ENCODE data around the gene IPMK.

Gene IPMK

GRCh38 chr10:58219875-58220274 is 47.8 kb downstream of the IPMK start:
- no peak for DNase-seq (ENCODE audit: low read depth)
- H3K4me3 ChIP-seq (ENCODE audit: low read depth, low read length): no peak overlapping the region
- TF ChIP-seq CTCF (conservative IDR thresholded peaks at IDR 0.05; ENCODE audit: low read depth, low read length): no peak

DNA sequence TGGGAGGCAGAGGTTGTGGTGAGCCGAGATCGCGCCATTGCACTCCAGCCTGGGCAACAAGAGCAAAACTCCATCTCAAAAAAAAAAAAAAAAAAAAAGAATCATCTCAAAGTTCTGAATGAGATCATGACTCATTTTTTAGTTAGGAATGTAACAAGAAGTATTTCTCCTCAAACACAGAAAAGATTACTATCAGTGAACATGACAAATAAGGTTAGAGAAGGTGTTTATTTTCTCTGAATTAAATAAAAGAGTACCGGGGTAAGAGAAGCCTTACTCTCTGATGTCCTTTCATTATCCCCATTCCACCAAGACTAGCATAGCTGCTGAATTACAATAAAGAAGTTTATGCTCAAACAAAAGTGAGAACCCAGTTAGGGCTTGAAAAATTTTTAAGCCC is 50.1 kb downstream of the IPMK start:
- TF ChIP-seq CTCF (conservative IDR thresholded peaks at IDR 0.05; ENCODE audit: low read depth, low read length): no peak
- H3K4me3 ChIP-seq (ENCODE audit: low read depth, low read length): no peak overlapping the region
- peak; percentile 40 for DNase-seq (ENCODE audit: low read depth)

DNA sequence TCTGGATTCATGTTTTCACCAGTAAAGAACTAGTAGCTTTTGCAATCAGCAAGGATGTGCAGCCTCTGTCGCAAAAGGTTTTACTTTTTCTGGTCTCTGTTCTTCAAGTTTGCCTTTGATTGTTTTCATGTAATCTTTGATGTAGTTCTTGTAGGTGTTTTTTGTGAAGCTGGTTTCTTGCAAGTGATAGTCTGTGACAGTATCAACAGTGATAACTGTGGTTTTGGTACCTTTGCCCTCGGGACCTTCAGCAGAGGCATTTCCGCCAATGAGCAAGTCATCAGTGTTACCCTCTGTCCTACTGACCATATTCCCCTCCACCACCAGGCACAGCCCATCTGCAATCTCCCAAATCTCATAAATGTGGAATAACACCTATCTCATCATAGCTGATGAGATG is 55.1 kb downstream of the IPMK start:
- DNase-seq (ENCODE audit: low read depth): no peak

GRCh38 chr10:58210160-58210559 is 57.5 kb downstream of the IPMK start:
- no peak for TF ChIP-seq CTCF (conservative IDR thresholded peaks at IDR 0.05; ENCODE audit: low read depth, low read length)
- DNase-seq (ENCODE audit: low read depth): no peak
- no peak overlapping the region for H3K4me3 ChIP-seq (ENCODE audit: low read depth, low read length)

More for the DNA sequence above, 55.1 kb downstream of the IPMK start:
- H3K4me3 ChIP-seq (ENCODE audit: low read depth, low read length): no peak overlapping the region
- TF ChIP-seq CTCF (conservative IDR thresholded peaks at IDR 0.05; ENCODE audit: low read depth, low read length): no peak

GRCh38 chr10:58209669-58210068 is 58.0 kb downstream of the IPMK start:
- peak; percentile 49 for DNase-seq (ENCODE audit: low read depth)
- H3K4me3 ChIP-seq (ENCODE audit: low read depth, low read length): no peak overlapping the region
- TF ChIP-seq CTCF (conservative IDR thresholded peaks at IDR 0.05; ENCODE audit: low read depth, low read length): no peak

- no peak for TF ChIP-seq CTCF (conservative IDR thresholded peaks at IDR 0.05; ENCODE audit: low read depth, low read length)
- no peak for DNase-seq (ENCODE audit: low read depth)
- no peak overlapping the region for H3K4me3 ChIP-seq (ENCODE audit: low read depth, low read length)
Measured at GRCh38 chr10:58206251-58206650, 61.4 kb downstream of the IPMK start.

DNA sequence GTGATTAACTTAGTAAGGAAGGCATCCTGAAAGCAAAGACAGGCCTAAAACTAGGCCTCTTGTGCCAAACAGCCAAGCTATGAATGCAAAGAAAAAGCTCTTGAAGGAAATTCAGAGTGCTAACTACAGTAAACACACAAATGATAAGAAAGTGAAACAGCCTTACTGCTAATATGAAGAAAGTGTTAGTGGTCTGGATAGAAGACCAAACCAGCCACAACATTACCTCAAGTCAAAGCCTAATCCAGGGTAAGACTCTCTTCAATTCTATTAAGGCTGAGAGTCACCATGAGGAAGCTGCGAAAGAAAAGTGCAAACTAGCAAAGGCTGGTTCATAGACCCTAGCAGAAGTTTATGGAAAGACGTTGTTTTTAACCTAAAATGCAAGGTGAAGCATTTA is 66.0 kb downstream of the IPMK start:
- no peak overlapping the region for H3K4me3 ChIP-seq (ENCODE audit: low read depth, low read length)
- TF ChIP-seq CTCF (conservative IDR thresholded peaks at IDR 0.05; ENCODE audit: low read depth, low read length): no peak
- no peak for DNase-seq (ENCODE audit: low read depth)

Measured in choroid plexus epithelial cell (primary cell).